Common myeloid progenitor, CD34-positive (primary cell): ENCODE measurements around the gene CHCHD6.

Source experiments
- CTCF ChIA-PET: fragments of 350-600 bp; sonication (Branson Sonifier 250); formaldehyde crosslinking; loops from one replicate; lab custom pipeline; 2021; ENCODE audit warnings: antibody characterized with exemption; lab: Charles Lee
- POLR2A ChIA-PET: fragments of 350-600 bp; sonication (Branson Sonifier 250); formaldehyde crosslinking; loops from one replicate; lab custom pipeline; 2021; ENCODE audit warnings: antibody characterized with exemption; lab: Charles Lee
- DNase-seq, 3 donors: peaks; one replicate each; pipeline versions ENCODE4 v3.0.0 to v3.0.0-alpha.2; 2013
- H3K27ac ChIP-seq, 2 experiments: 1 replicate in 1 of 2; 2 replicates in 1 of 2; pipeline ENCODE4 v1.7.0; 2013; ENCODE audit warnings: inconsistent platforms in 2 of 2, low read length in 2 of 2, mild to moderate bottlenecking in 2 of 2, low read depth in 1 of 2, moderate library complexity in 1 of 2; ENCODE audit not compliant: severe bottlenecking in 2 of 2, insufficient read depth in 1 of 2, poor library complexity in 1 of 2
- H3K27me3 ChIP-seq, 5 experiments: replicated peaks in 2 of 5; 1 replicate in 3 of 5; 2 replicates in 2 of 5; pipeline versions ENCODE4 v1.6.1 to v1.7.0; 2013; ENCODE audit warnings: low read length in 4 of 5, mild to moderate bottlenecking in 2 of 5, moderate library complexity in 2 of 5, inconsistent platforms in 1 of 5; ENCODE audit not compliant: insufficient read depth in 5 of 5, control insufficient read depth in 4 of 5
- H3K36me3 ChIP-seq, 4 experiments: 1 replicate in 2 of 4; 2 replicates in 2 of 4; pipeline versions ENCODE4 v1.6.1 to v1.7.0; 2013; ENCODE audit warnings: low read length in 3 of 4, control low read depth in 1 of 4, mild to moderate bottlenecking in 1 of 4; ENCODE audit not compliant: control insufficient read depth in 4 of 4, insufficient read depth in 4 of 4
- H3K4me1 ChIP-seq, 4 experiments: 1 replicate in 3 of 4; 2 replicates in 1 of 4; pipeline versions ENCODE4 v1.6.1 to v1.7.1; 2013; ENCODE audit warnings: low read length in 3 of 4, mild to moderate bottlenecking in 3 of 4, control low read depth in 1 of 4, inconsistent platforms in 1 of 4, moderate library complexity in 1 of 4; ENCODE audit not compliant: control insufficient read depth in 4 of 4, insufficient read depth in 4 of 4; ENCODE audit errors: control extremely low read depth in 1 of 4
- H3K4me3 ChIP-seq, 7 experiments: 1 replicate in 4 of 7; 2 replicates in 3 of 7; pipeline versions ENCODE4 v1.5.1 to v1.7.0; 2013; ENCODE audit warnings: mild to moderate bottlenecking in 7 of 7, low read length in 6 of 7, moderate library complexity in 6 of 7, inconsistent platforms in 2 of 7, low read depth in 2 of 7, control low read depth in 1 of 7; ENCODE audit not compliant: insufficient read depth in 4 of 7, control insufficient read depth in 1 of 7; ENCODE audit errors: extremely low read depth in 1 of 7
- H3K9me3 ChIP-seq, 5 experiments: 1 replicate in 4 of 5; 2 replicates in 1 of 5; pipeline versions ENCODE4 v1.6.1 to v1.7.1; 2013; ENCODE audit warnings: low read length in 4 of 5, mild to moderate bottlenecking in 2 of 5, inconsistent platforms in 1 of 5, low read depth in 1 of 5, moderate library complexity in 1 of 5; ENCODE audit not compliant: control insufficient read depth in 4 of 5, insufficient read depth in 2 of 5; ENCODE audit errors: control extremely low read depth in 1 of 5
- WGBS: methylation state at CpG from one replicate; pipeline ENCODE4 v1.1.5; 2013; ENCODE audit not compliant: insufficient coverage; 5-methylcytosine and 5-hydroxymethylcytosine counted together

CHCHD6 gene

DNA sequence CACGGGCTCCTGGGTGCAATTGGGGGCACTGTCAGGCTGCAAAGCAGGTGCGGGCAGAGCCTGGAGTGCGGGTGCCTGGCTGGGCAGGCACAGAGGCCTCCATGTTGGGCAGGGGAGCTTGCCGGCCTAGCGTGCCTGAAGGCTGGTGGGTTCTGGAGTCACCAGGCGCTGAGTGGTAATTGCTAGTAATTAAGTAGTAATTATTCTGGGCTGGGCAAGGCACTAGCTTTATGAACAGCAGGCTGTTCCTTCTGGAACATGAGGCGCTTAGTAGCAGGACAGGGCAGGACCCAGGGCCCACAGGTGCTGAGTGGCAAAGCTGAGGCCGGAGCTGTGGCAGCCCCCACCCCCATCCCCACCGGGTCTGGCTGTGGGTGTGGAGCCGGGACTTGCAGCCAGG, 304.2 kb downstream of the CHCHD6 start:
- H3K27ac ChIP-seq, result no peak overlapping the region
- no peak for DNase-seq
- H3K9me3 ChIP-seq, result no peaks in the 10 kb centered on the region
- WGBS, result 97% methylated on average over 8 of the region's 10 CpGs
- H3K4me1 ChIP-seq, result peaks cover 0 to under 1% (median under 1%) of the 10 kb centered on the region in 4 experiments
- no peaks in the 10 kb centered on the region for H3K36me3 ChIP-seq
- POLR2A ChIA-PET, result no interaction called here
- no peaks in the 10 kb centered on the region for H3K27me3 ChIP-seq
- CTCF ChIA-PET, result no interaction called here
- no peak overlapping the region for H3K4me3 ChIP-seq

- Histone ChIP-seq H3K27ac (no peak overlapping the region), H3K4me1 (peaks cover 0 to 10% (median 8%) of the 10 kb centered on the region in 4 experiments), H3K4me3 (no peak overlapping the region), H3K36me3 (no peaks in the 10 kb centered on the region), H3K9me3 (no peaks in the 10 kb centered on the region), H3K27me3 (no peaks in the 10 kb centered on the region)
- 96% methylated on average over 6 of the region's 10 CpGs for WGBS
- ChIA-PET POLR2A (interaction anchor here (0.6 kb wide), 1 partner anchor 278 kb away, joined by 7 read pairs; no protein-coding TSS in a partner anchor), CTCF (interaction anchor here (0.8 kb wide), 1 partner anchor 269 kb away, joined by 3 read pairs; no protein-coding TSS in a partner anchor)
- DNase-seq, result no peak
These were observed 305.5 kb downstream of the CHCHD6 start for GRCh38 chr3:127009531-127009930.
